Upper lobe of left lung (tissue), 4 donors: ENCODE data around the gene MAP3K10.

Experiments
- EP300 ChIP-seq, 4 donors: sonication (generic); formaldehyde crosslinking; IDR thresholded peaks; one replicate each; pipeline ENCODE4 v1.5.1; 2017; ENCODE audit warnings: antibody characterized with exemption in 4 of 4, control low read depth in 2 of 4
- POLR2AphosphoS5 ChIP-seq, 2 donors: sonication (generic); formaldehyde crosslinking; IDR thresholded peaks; one replicate each; pipeline ENCODE4 v1.5.1; 2017; ENCODE audit warnings: antibody characterized with exemption in 2 of 2
- TF ChIP-seq, protein P1 (sequence below), 6 experiments: fragments of 450-650 bp in 4 of 6; fragments of 200-600 bp in 2 of 6; sonication (generic) in 2 of 6; IDR thresholded peaks; one replicate each; pipeline ENCODE4 v1.5.1; 2016 to 2019; ENCODE audit warnings: antibody characterized with exemption in 6 of 6

DNA sequence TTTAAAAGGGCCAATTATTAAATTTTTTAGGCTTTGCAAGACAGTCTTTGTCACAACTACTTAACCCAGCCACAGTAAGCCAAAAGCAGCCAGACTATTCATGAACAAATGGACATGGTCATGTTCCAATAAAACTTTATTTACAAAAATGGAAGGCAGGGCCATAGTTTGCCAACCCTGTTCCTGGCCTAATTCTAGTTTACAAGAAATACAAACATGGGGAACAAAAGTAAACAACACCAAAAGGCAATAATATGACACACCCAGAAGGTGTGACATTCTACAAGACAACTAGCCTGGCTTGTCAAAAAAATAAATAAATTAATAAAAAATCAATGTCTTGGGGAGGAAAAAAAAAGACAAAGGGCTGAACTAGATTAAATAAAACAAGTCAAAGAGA, 60.0 kb downstream of the MAP3K10 start:
- TF ChIP-seq POLR2AphosphoS5 (IDR thresholded peaks at IDR 0.05) (no peak), EP300 (IDR thresholded peaks at IDR 0.05) (no peak)
- TF ChIP-seq, protein P1, sequence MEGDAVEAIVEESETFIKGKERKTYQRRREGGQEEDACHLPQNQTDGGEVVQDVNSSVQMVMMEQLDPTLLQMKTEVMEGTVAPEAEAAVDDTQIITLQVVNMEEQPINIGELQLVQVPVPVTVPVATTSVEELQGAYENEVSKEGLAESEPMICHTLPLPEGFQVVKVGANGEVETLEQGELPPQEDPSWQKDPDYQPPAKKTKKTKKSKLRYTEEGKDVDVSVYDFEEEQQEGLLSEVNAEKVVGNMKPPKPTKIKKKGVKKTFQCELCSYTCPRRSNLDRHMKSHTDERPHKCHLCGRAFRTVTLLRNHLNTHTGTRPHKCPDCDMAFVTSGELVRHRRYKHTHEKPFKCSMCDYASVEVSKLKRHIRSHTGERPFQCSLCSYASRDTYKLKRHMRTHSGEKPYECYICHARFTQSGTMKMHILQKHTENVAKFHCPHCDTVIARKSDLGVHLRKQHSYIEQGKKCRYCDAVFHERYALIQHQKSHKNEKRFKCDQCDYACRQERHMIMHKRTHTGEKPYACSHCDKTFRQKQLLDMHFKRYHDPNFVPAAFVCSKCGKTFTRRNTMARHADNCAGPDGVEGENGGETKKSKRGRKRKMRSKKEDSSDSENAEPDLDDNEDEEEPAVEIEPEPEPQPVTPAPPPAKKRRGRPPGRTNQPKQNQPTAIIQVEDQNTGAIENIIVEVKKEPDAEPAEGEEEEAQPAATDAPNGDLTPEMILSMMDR (IDR thresholded peaks at IDR 0.05), result no peak
